ENCODE measurements around the gene PARPBP. TPM values are rescaled to one million over a fixed set of nuclear protein-coding genes. Genes with fewer than 3 reads are reported as not detected.

PARPBP gene, protein sequence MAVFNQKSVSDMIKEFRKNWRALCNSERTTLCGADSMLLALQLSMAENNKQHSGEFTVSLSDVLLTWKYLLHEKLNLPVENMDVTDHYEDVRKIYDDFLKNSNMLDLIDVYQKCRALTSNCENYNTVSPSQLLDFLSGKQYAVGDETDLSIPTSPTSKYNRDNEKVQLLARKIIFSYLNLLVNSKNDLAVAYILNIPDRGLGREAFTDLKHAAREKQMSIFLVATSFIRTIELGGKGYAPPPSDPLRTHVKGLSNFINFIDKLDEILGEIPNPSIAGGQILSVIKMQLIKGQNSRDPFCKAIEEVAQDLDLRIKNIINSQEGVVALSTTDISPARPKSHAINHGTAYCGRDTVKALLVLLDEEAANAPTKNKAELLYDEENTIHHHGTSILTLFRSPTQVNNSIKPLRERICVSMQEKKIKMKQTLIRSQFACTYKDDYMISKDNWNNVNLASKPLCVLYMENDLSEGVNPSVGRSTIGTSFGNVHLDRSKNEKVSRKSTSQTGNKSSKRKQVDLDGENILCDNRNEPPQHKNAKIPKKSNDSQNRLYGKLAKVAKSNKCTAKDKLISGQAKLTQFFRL
- 3.1 and 5.1 TPM in 2 replicates for total RNA-seq

DNA sequence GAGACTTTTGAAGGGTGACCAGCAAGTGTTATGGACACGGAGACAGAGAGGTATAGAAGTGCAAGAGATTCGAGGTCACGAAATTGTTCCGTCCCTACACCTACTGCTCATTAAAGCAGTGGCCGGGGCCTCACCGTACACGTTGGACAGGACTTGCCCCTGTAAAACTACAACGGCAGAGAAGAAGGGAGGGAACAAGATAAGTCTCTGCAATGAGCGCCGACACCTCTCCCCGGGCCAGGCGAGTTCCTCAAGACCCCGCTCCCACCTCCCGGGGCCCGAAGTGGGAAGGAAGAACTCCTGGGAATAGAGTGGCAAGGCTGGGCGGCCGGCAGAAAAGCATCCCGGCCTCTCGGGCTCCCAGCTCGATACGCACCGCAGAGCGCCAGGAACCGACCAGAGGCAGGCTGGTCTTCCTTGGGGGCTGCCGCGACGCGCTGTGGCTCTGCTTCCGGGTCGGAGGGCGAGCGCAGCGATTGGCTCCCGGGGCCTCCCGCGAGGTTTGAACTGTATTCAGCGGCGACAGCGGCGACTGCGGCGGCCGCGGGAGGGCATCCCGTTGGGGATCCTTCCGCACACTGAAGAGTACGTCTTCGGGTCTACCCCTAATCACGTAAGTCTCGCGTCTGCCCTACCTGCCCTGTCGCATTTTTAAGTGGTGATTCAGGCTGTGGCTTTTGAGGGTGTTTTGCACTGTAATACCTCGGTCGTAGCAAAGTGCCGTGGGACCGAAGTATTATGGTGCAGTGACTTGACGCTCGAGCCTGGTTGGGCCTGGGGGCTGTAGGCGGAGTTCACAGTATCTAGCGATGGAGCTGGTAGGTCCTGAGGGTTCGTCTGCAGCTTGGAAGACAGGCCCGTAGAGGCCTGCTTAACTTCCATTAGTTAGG lies at the start of gene PARPBP, which contains the start of gene NUP37:
PARPBP (plus strand) TSS at position 510 of the 890 bp plus-strand sequence. CDS start 3,706 bp downstream, outside the sequence.
NUP37 (minus strand) TSS at position 441 of the 890 bp plus-strand sequence. CDS start 1,596 bp downstream, outside the sequence.

DNA sequence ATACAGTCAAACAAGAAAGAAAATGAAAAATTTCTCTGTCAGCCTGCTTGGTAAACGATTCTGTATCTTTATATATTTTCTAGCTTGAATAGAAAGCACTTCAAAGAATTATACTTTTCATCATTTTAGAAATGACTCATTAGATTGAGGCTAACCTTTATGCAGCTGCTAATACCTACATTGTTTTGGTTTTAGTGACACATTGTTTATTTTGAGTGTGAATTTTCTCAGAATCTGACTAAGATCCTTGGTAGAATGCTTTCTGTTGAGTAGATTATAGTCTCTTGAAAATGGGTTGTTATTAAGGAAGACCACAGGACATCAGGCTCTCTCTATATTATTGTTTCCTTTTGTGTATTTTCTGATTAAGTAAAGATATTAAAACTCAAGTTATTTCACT lies 77.8 kb downstream of the PARPBP start, which contains the start of gene PMCH:
PMCH (minus strand) TSS at position 45 of the 400 bp plus-strand sequence. CDS start 63 bp downstream, outside the sequence.

Other genes starting within 250 kb of the PARPBP start
- 32.7 and 85.3 TPM in 2 replicates for gene DRAM1, start 242.6 kb upstream of the PARPBP start, total RNA-seq
- gene WASHC3, start 58.2 kb upstream of the PARPBP start, total RNA-seq, result 63.5 and 90.7 TPM in 2 replicates
- gene NUP37, start 69 bp upstream of the PARPBP start, total RNA-seq, result 20.0 and 28.7 TPM in 2 replicates
- 0.30 and 0.39 TPM in 2 replicates for gene PMCH, start 77.7 kb downstream of the PARPBP start, total RNA-seq

Data from smooth muscle cell of the pulmonary artery (primary cell).